Vagina (tissue), 2 donors: Measurements from ENCODE around the gene VPS35L. TPM values are rescaled to one million over a fixed set of nuclear protein-coding genes. Genes with fewer than 3 reads are reported as not detected.

Source experiments
- DNase-seq, 2 donors: peaks; one replicate each; pipeline ENCODE4 v3.0.0-alpha.2; 2017; ENCODE audit errors: extremely low spot score in 2 of 2
- H3K27ac ChIP-seq: fragments of 200-600 bp; sonication (generic); one replicate; pipeline ENCODE4 v1.5.1; 2019
- H3K27me3 ChIP-seq: fragments of 200-600 bp; sonication (generic); one replicate; pipeline ENCODE4 v1.5.1; 2019
- H3K36me3 ChIP-seq, 2 donors: fragments of 200-600 bp; sonication (generic); one replicate each; pipeline ENCODE4 v1.5.1; 2017 to 2019
- H3K4me1 ChIP-seq: fragments of 200-600 bp; sonication (generic); one replicate; pipeline ENCODE4 v1.5.1; 2019
- H3K4me3 ChIP-seq, 2 donors: fragments of 200-600 bp; sonication (generic); 1 replicate in 1 of 2; 2 replicates in 1 of 2; pipeline ENCODE4 v1.5.1; 2016 to 2019
- H3K9me3 ChIP-seq: fragments of 200-600 bp; sonication (generic); one replicate; pipeline ENCODE4 v1.5.1; 2019
- POLR2A ChIP-seq, 2 donors: fragments of 450-650 bp; IDR thresholded peaks; one replicate each; pipeline ENCODE4 v1.6.1; 2017; ENCODE audit warnings: antibody characterized with exemption in 2 of 2, mild to moderate bottlenecking in 2 of 2, moderate library complexity in 2 of 2
- POLR2AphosphoS5 ChIP-seq, 2 donors: sonication (generic); formaldehyde crosslinking; IDR thresholded peaks; one replicate each; pipeline ENCODE4 v1.9.0; 2017; ENCODE audit warnings: antibody characterized with exemption in 2 of 2, mild to moderate bottlenecking in 2 of 2, low read depth in 1 of 2; ENCODE audit not compliant: insufficient read depth in 1 of 2
- intact Hi-C: fragments of 100-400 bp; cut with DNase I; formaldehyde crosslinking; loops from one replicate; pipeline ENCODE4 v1.15.1; 2023
- total RNA-seq: library from RNA; depleted of rRNA; stranded (reverse); fragments of >200 nt; gene quantifications from one replicate; pipeline ENCODE4 v1.2.3, GENCODE V29; 2016
- TF ChIP-seq, protein P1 (sequence below), 3 experiments: fragments of 450-650 bp in 2 of 3; fragments of 200-600 bp in 1 of 3; sonication (generic) in 1 of 3; IDR thresholded peaks; one replicate each; pipeline ENCODE4 v1.5.1; 2017 to 2019; ENCODE audit warnings: antibody characterized with exemption in 3 of 3, mild to moderate bottlenecking in 2 of 3, moderate library complexity in 2 of 3

VPS35L gene
- total RNA-seq, 1 donor from 2014 or later: 39.8 TPM

DNA sequence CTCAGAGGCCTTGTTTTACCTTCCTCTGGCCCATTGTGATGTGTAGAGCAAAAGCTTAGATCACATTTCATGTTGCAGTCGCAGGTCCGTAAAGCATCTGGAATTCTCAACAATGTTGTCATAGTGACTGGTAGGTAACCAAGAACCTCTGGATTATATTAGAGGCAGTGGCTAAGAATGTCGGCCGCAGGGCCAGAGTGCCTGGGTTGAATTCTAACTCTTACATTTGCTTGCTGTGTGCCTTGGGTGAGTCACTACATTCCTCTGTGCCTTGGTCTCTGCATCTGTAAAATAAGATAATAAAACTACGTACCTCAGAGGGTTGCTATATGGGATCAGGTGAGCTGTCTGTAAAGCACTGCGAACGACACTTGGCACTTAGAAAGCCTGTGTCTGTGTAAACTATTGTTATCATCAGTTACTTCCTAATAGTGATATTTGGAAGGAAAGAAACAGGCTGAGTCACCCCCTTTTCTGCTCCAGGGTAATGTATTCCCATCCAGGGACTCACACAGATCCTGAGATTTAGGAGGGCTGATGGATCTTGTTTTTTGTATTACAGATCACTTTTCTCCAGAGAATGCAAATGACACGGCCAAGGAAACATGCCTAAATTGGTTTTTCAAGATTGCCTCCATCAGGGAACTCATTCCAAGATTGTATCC lies 52.2 kb downstream of the VPS35L start:
- intact Hi-C loops: no loop called here
- peak overlapping the region; percentile 28 for H3K27ac ChIP-seq

DNA sequence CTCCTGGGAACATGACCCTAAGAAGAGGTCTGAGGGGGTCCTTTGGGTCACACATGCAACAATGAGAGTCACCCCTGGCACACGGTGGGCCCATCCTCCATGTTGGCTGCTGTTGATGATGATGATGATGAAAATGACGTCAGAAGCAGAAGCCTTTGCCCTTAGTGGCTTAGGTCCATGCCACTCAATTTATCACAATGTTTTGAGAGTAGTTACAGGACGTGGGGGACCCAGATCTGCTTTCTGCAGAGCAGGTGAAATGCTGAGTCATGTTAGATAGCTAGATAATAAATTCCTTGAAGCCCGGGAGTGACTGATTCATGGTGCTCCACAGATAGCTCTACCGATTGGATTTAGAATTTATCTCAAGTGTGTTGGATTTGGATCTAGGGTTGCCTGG lies 53.9 kb downstream of the VPS35L start:
- intact Hi-C loops: no loop called here
- H3K4me3 ChIP-seq: no peak overlapping the region
- peaks cover 0 to 35% of the 10 kb centered on the region in 2 donors for H3K36me3 ChIP-seq
- H3K27ac ChIP-seq: no peak overlapping the region
- no peak for DNase-seq
- TF ChIP-seq, protein P1, sequence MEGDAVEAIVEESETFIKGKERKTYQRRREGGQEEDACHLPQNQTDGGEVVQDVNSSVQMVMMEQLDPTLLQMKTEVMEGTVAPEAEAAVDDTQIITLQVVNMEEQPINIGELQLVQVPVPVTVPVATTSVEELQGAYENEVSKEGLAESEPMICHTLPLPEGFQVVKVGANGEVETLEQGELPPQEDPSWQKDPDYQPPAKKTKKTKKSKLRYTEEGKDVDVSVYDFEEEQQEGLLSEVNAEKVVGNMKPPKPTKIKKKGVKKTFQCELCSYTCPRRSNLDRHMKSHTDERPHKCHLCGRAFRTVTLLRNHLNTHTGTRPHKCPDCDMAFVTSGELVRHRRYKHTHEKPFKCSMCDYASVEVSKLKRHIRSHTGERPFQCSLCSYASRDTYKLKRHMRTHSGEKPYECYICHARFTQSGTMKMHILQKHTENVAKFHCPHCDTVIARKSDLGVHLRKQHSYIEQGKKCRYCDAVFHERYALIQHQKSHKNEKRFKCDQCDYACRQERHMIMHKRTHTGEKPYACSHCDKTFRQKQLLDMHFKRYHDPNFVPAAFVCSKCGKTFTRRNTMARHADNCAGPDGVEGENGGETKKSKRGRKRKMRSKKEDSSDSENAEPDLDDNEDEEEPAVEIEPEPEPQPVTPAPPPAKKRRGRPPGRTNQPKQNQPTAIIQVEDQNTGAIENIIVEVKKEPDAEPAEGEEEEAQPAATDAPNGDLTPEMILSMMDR (IDR thresholded peaks at IDR 0.05): no peak
- TF ChIP-seq POLR2AphosphoS5 (IDR thresholded peaks at IDR 0.05; ENCODE audit: insufficient read depth in 1 of 2, low read depth in 1 of 2) (no peak), POLR2A (IDR thresholded peaks at IDR 0.05) (no peak)
- no peaks in the 10 kb centered on the region for H3K9me3 ChIP-seq
- H3K27me3 ChIP-seq: no peaks in the 10 kb centered on the region
- H3K4me1 ChIP-seq: no peaks in the 10 kb centered on the region

More for the DNA sequence above, 52.2 kb downstream of the VPS35L start:
- no peaks in the 10 kb centered on the region for H3K4me1 ChIP-seq
- H3K27me3 ChIP-seq: no peaks in the 10 kb centered on the region
- TF ChIP-seq, protein P1 (IDR thresholded peaks at IDR 0.05): no peak
- no peak for TF ChIP-seq POLR2A (IDR thresholded peaks at IDR 0.05)
- TF ChIP-seq POLR2AphosphoS5 (IDR thresholded peaks at IDR 0.05; ENCODE audit: insufficient read depth in 1 of 2, low read depth in 1 of 2): no peak
- DNase-seq: no peak
- no peak overlapping the region for H3K4me3 ChIP-seq
- peaks cover 0 to 27% of the 10 kb centered on the region in 2 donors for H3K36me3 ChIP-seq
- H3K9me3 ChIP-seq: no peaks in the 10 kb centered on the region

DNA sequence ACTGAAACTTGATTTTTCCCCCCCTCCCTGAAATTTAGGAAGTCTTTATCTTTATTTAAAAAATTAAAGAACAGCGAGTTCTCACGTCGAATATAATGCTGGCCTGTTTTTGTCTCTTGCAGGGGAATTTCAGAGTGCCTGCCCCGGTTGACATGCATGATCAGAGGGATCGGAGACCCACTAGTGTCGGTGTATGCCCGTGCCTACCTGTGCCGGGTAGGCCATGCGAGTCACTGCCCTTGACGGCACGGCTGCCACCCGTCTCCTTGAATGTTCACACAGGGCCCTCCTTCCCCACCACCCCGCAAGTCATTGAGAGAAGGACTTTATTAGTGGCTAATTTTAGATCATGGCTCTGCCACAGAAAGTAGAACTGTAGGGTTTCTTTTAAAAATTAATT lies 54.7 kb downstream of the VPS35L start:
- DNase-seq: no peak
- Histone ChIP-seq H3K4me3 (no peak overlapping the region), H3K36me3 (peaks cover 0 to 35% of the 10 kb centered on the region in 2 donors), H3K27me3 (no peaks in the 10 kb centered on the region), H3K27ac (no peak overlapping the region), H3K9me3 (no peaks in the 10 kb centered on the region), H3K4me1 (no peaks in the 10 kb centered on the region)
- intact Hi-C loops: no loop called here
- TF ChIP-seq POLR2A (IDR thresholded peaks at IDR 0.05) (no peak), POLR2AphosphoS5 (IDR thresholded peaks at IDR 0.05; ENCODE audit: insufficient read depth in 1 of 2, low read depth in 1 of 2) (no peak)
- TF ChIP-seq, protein P1 (IDR thresholded peaks at IDR 0.05): no peak

DNA sequence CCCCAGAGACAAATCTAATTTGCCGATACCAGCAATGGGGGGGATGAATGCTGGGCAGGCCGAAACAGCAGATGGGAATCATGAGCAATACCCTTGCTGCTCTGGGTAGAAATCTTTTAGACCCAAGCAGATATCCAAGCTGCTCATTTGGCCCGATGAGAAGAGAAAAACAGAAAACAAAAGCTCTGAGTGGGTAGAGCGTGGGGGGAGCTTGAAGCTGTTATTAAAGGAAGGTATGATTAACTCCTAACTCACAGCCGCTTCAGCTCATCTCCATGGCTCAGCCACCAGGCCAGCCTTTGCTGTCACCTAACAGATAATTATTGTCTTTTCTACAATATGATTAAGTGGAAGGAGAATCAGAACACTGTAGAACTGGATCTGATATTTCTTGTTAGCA lies 58.3 kb downstream of the VPS35L start:
- Histone ChIP-seq H3K27ac (no peak overlapping the region), H3K27me3 (no peaks in the 10 kb centered on the region), H3K4me1 (no peaks in the 10 kb centered on the region), H3K4me3 (no peak overlapping the region), H3K36me3 (peaks cover 0 to 33% of the 10 kb centered on the region in 2 donors), H3K9me3 (no peaks in the 10 kb centered on the region)
- DNase-seq: no peak
- intact Hi-C loops: no loop called here
- TF ChIP-seq POLR2A (IDR thresholded peaks at IDR 0.05) (no peak), POLR2AphosphoS5 (IDR thresholded peaks at IDR 0.05; ENCODE audit: insufficient read depth in 1 of 2, low read depth in 1 of 2) (no peak)
- TF ChIP-seq, protein P1 (IDR thresholded peaks at IDR 0.05): no peak

DNA sequence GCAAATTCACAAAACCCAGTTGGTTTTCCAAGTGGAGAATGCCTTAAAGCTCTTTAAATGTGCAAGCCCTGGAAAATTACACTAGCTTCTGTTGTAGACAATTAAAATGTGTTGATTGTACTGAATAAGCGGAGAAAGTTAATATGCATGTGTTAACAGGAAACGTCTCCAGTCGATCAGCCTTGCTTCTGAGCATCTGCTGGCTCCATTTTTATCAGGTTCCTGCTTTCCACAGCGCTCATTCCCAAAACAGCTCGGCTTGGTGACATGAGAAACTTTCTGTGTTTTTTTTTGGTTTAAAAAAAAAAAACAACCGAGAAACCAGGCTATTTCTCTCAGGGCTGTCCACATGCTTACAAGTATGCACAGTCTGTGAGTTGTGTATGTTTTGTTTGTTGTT lies 60.7 kb downstream of the VPS35L start:
- Histone ChIP-seq H3K27ac (no peak overlapping the region), H3K4me3 (no peak overlapping the region), H3K36me3 (peaks cover 0 to 29% of the 10 kb centered on the region in 2 donors), H3K27me3 (no peaks in the 10 kb centered on the region), H3K4me1 (no peaks in the 10 kb centered on the region), H3K9me3 (no peaks in the 10 kb centered on the region)
- DNase-seq: no peak
- TF ChIP-seq, protein P1 (IDR thresholded peaks at IDR 0.05): no peak
- TF ChIP-seq POLR2AphosphoS5 (IDR thresholded peaks at IDR 0.05; ENCODE audit: insufficient read depth in 1 of 2, low read depth in 1 of 2) (no peak), POLR2A (IDR thresholded peaks at IDR 0.05) (no peak)
- intact Hi-C loops: no loop called here
